ENCODE measurements around the gene PRH1. TPM values are rescaled to one million over a fixed set of nuclear protein-coding genes. Genes with fewer than 3 reads are reported as not detected.

PRH1 gene
- total and polyA plus RNA-seq, 10 donors, result 1.5 to 63.1 (median 29.9) TPM

- no peak overlapping the region for H3K4me3 ChIP-seq
- no peaks in the 10 kb centered on the region for H3K4me1 ChIP-seq
- H3K9me3 ChIP-seq, result peaks cover 0 to 17% (median 13%) of the 10 kb centered on the region in 8 donors
- DNase-seq, result no peak
- TF ChIP-seq POLR2AphosphoS5 (IDR thresholded peaks at IDR 0.05) (no peak), POLR2A (IDR thresholded peaks at IDR 0.05) (no peak), CTCF (IDR thresholded peaks at IDR 0.05 in 8 of 11, conservative IDR thresholded peaks at IDR 0.05 in 3 of 11) (no peak)
- no peaks in the 10 kb centered on the region for H3K27me3 ChIP-seq (replicated peaks in 1 of 7)
- intact Hi-C loops (cut with DNase I; ENCODE audit: low total_unique reads), result no loop called here
- H3K27ac ChIP-seq, result no peak overlapping the region
- WGBS, 5 donors, result 72 to 88% (median 83%) methylated on average over 8 of the region's 8 CpGs
- H3K36me3 ChIP-seq, result peaks cover 0 to 5% (median 0%) of the 10 kb centered on the region in 6 donors
Measured at GRCh38 chr12:10910380-10910779, 26.3 kb upstream of the PRH1 start.

- no peak within 1 kb of the TSS for H3K4me3 ChIP-seq
- H3K27me3 ChIP-seq (replicated peaks in 1 of 7), result no peaks in the 10 kb centered on the region
- WGBS, 5 donors, result 93 to 97% (median 94%) methylated on average over 1 of the region's 1 CpG
- intact Hi-C loops (cut with DNase I; ENCODE audit: low total_unique reads), result no loop called here
- H3K4me1 ChIP-seq, result no peaks in the 10 kb centered on the region
- DNase-seq, result no peak
- TF ChIP-seq CTCF (IDR thresholded peaks at IDR 0.05 in 8 of 11, conservative IDR thresholded peaks at IDR 0.05 in 3 of 11), result no peak
- no peak for TF ChIP-seq POLR2A (IDR thresholded peaks at IDR 0.05)
- no peak for TF ChIP-seq POLR2AphosphoS5 (IDR thresholded peaks at IDR 0.05)
- no peak within 1 kb of the TSS for H3K27ac ChIP-seq
- H3K36me3 ChIP-seq, result peaks cover 0 to 7% (median 0%) of the 10 kb centered on the region in 6 donors
- H3K9me3 ChIP-seq, result peaks cover 0 to 26% (median 22%) of the 10 kb centered on the region in 8 donors
Measured at GRCh38 chr12:10909462-10909861, 25.4 kb upstream of the PRH1 start, which contains the start of gene TAS2R13. TSS of gene TAS2R13 (minus strand) at chr12:10909562. CDS start at chr12:10909298, 264 bp downstream.

- no peak for DNase-seq
- H3K36me3 ChIP-seq, result peaks cover 0 to 14% (median 0%) of the 10 kb centered on the region in 6 donors
- intact Hi-C loops (cut with DNase I; ENCODE audit: low total_unique reads), result no loop called here
- TF ChIP-seq POLR2A (IDR thresholded peaks at IDR 0.05) (no peak), POLR2AphosphoS5 (IDR thresholded peaks at IDR 0.05) (no peak), CTCF (IDR thresholded peaks at IDR 0.05 in 8 of 11, conservative IDR thresholded peaks at IDR 0.05 in 3 of 11) (no peak)
- no peaks in the 10 kb centered on the region for H3K27me3 ChIP-seq (replicated peaks in 1 of 7)
- 70 to 95% (median 91%) methylated on average over 4 of the region's 4 CpGs for WGBS, 5 donors
- H3K9me3 ChIP-seq, result peaks cover 0 to 57% (median 51%) of the 10 kb centered on the region in 8 donors
- no peak overlapping the region for H3K4me3 ChIP-seq
- no peaks in the 10 kb centered on the region for H3K4me1 ChIP-seq
- H3K27ac ChIP-seq, result no peak overlapping the region
Measured at GRCh38 chr12:10904686-10905085, 20.6 kb upstream of the PRH1 start.

- no peak overlapping the region for H3K4me3 ChIP-seq
- peaks cover 0 to 54% (median 47%) of the 10 kb centered on the region in 8 donors for H3K9me3 ChIP-seq
- H3K36me3 ChIP-seq, result peaks cover 0 to 14% (median 0%) of the 10 kb centered on the region in 6 donors
- no peak for TF ChIP-seq CTCF (IDR thresholded peaks at IDR 0.05 in 8 of 11, conservative IDR thresholded peaks at IDR 0.05 in 3 of 11)
- no peak for TF ChIP-seq POLR2AphosphoS5 (IDR thresholded peaks at IDR 0.05)
- no peak overlapping the region for H3K27ac ChIP-seq
- WGBS, 5 donors, result 97 to 100% (median 98%) methylated on average over 1 of the region's 1 CpG
- no peaks in the 10 kb centered on the region for H3K27me3 ChIP-seq (replicated peaks in 1 of 7)
- H3K4me1 ChIP-seq, result no peaks in the 10 kb centered on the region
- DNase-seq, result no peak
- intact Hi-C loops (cut with DNase I; ENCODE audit: low total_unique reads), result no loop called here
Measured at GRCh38 chr12:10901427-10901826, 17.4 kb upstream of the PRH1 start.
